C4-2B (cell line): ENCODE measurements around the gene APP.

ENCODE experiments used
- ZFX ChIP-seq: fragments of 450-650 bp; IDR thresholded peaks from 2 replicates; pipeline ENCODE4 v1.6.1; 2017
- TF ChIP-seq, protein P1 (sequence below): fragments of 450-650 bp; conservative IDR thresholded peaks from 2 replicates; pipeline ENCODE4 v1.5.1; 2017; ENCODE audit warnings: mild to moderate bottlenecking

DNA sequence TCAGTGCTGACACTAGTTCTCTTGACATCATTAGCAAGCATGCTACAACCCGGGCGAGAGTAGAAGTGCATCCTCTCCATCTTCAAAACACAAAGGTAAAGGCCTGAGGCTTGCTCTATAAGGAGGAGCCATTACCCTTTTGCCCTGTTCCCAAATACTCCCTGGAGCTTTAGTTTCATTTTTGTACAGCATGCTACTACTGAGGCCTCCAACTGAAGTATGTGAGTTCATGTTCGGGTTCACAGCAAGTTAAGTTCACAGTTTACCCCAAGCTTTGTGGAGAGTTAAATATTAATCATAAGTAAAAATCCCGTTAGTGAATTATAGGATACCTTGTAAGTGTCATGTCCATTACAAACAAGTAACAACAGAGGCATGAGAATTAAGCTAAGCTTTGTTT lies 156.6 kb downstream of the APP start:
- TF ChIP-seq, protein P1, sequence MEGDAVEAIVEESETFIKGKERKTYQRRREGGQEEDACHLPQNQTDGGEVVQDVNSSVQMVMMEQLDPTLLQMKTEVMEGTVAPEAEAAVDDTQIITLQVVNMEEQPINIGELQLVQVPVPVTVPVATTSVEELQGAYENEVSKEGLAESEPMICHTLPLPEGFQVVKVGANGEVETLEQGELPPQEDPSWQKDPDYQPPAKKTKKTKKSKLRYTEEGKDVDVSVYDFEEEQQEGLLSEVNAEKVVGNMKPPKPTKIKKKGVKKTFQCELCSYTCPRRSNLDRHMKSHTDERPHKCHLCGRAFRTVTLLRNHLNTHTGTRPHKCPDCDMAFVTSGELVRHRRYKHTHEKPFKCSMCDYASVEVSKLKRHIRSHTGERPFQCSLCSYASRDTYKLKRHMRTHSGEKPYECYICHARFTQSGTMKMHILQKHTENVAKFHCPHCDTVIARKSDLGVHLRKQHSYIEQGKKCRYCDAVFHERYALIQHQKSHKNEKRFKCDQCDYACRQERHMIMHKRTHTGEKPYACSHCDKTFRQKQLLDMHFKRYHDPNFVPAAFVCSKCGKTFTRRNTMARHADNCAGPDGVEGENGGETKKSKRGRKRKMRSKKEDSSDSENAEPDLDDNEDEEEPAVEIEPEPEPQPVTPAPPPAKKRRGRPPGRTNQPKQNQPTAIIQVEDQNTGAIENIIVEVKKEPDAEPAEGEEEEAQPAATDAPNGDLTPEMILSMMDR: no peak
- no peak for TF ChIP-seq ZFX
